Psoas muscle (tissue), 8 donors: ENCODE results near the gene GRK6. TPM values are rescaled to one million over a fixed set of nuclear protein-coding genes. Genes with fewer than 3 reads are reported as not detected.

Source experiments
- ATAC-seq, 4 donors: fragments of 200-7000 bp; cut with Tn5 transposase; one replicate each; pipeline ENCODE4 v1.9.1; 2020; ENCODE audit warnings: moderate library complexity in 3 of 4, mild to moderate bottlenecking in 2 of 4
- DNase-seq, 2 donors: peaks; one replicate each; pipeline ENCODE4 v3.0.0-alpha.2; 2020
- H3K27ac ChIP-seq: fragments of 200-600 bp; one replicate; pipeline ENCODE4 v1.8.0; 2022
- H3K27me3 ChIP-seq, 3 donors: fragments of 200-600 bp in 1 of 3; one replicate each; pipeline versions ENCODE4 v1.6.1 to v1.8.0; 2013 to 2022; ENCODE audit warnings: low read length in 2 of 3, mild to moderate bottlenecking in 2 of 3, moderate library complexity in 1 of 3; ENCODE audit not compliant: insufficient read depth in 3 of 3
- H3K36me3 ChIP-seq, 2 donors: fragments of 200-600 bp in 1 of 2; one replicate each; pipeline versions ENCODE4 v1.6.1 to v1.8.0; 2013 to 2022; ENCODE audit warnings: low read depth in 1 of 2, mild to moderate bottlenecking in 1 of 2, moderate library complexity in 1 of 2; ENCODE audit not compliant: insufficient read depth in 1 of 2
- H3K4me1 ChIP-seq: fragments of 200-600 bp; one replicate; pipeline ENCODE4 v1.8.0; 2022
- H3K4me3 ChIP-seq: fragments of 200-600 bp; one replicate; pipeline ENCODE4 v1.8.0; 2022; ENCODE audit warnings: mild to moderate bottlenecking
- H3K9me3 ChIP-seq: fragments of 200-600 bp; one replicate; pipeline ENCODE4 v1.8.0; 2022
- CTCF ChIP-seq: fragments of 200-600 bp; IDR thresholded peaks from one replicate; pipeline ENCODE4 v1.8.0; 2022; ENCODE audit warnings: antibody characterized with exemption
- WGBS, 3 donors: extraction: QIAGEN DNeasy Blood & Tissue Kit; methylation state at CpG; one replicate each; pipeline versions ENCODE4 v1.1.6 to v1.1.7; 2013; 5-methylcytosine and 5-hydroxymethylcytosine counted together
- intact Hi-C, 2 donors: fragments of 100-400 bp; cut with DNase I; formaldehyde crosslinking; loops; one replicate each; pipeline versions ENCODE4 v1.11.0 to v1.14.2; 2022
- polyA plus RNA-seq, 3 donors: library from polyadenylated mRNA; stranded (reverse); fragments of 200-250 nt; gene quantifications; one replicate each; pipeline ENCODE4 v1.2.3, GENCODE V29; 2013
- total RNA-seq, 4 donors: library from RNA; stranded (reverse); fragmentation: NEBNext Ultra II Directional in 2 of 4; extraction: Animal tissue kit (Norgen Biotek cat#: 25700) in 2 of 4; gene quantifications; one replicate each; pipeline versions ENCODE4 v1.2.1 to v1.2.4, GENCODE V29; 2021 to 2023
- donor health status: healthy with polysubstance abuse.
- donor health status: DM: no; HTN: no; CAD: no; lungs with moderate emphysema.
- donor health status: Bipolar disorder and iron deficiency.
- donor health status: healthy.
- donor health status: DM: yes; HTN: yes; CAD: no.
- donor health status: DM: no; HTN: no; CAD: no.
- donor health status: DM: no; HTN: no; CAD: no.
- donor health status: DM: yes; HTN: yes; CAD: no.

Gene GRK6
- total and polyA plus RNA-seq, 7 donors, result 12.3 to 22.6 (median 15.8) TPM

GRCh38 chr5:177458912-177459350 is 32.5 kb downstream of the GRK6 start:
- Histone ChIP-seq H3K4me1 (peaks cover 15% of the 10 kb centered on the region), H3K27ac (no peak overlapping the region), H3K4me3 (no peak overlapping the region), H3K9me3 (no peaks in the 10 kb centered on the region), H3K27me3 (no peaks in the 10 kb centered on the region), H3K36me3 (peaks cover 0 to 4% of the 10 kb centered on the region in 2 donors)
- DNase-seq (peak in 1 of 2 donors; percentile 53), ATAC-seq (no peak)
- intact Hi-C loops, result loop anchor here in 1 of 2 donors (10.0 kb wide), 1 partner anchor 144 kb away; the partner anchor contains the start of gene MXD3
- WGBS, 3 donors, result 87 to 92% (median 87%) methylated on average over 14 of the region's 14 CpGs
- TF ChIP-seq CTCF, result no peak

DNA sequence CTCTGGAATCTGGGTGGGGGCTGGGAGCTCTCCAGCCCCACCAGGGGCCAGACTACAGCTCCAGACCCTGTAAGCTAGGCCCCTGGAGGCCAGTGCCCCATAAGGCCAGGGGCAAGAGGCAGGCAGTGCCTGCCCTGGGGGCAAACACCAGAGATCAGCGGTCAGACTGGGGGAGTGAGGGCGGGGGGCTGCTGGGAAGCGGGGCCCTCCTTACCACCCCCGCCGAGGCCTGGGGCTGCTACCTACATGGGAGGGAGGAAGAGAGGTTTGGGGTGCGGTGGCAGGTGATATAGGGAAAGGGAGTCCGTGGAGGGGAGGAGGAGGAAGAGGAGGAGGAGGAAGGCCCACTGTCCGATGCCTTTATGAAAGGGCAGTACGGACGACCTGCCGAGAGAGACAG is 32.9 kb downstream of the GRK6 start:
- no peak for ATAC-seq
- Histone ChIP-seq H3K4me3 (no peak overlapping the region), H3K27me3 (no peaks in the 10 kb centered on the region), H3K27ac (no peak overlapping the region), H3K4me1 (peaks cover 11% of the 10 kb centered on the region), H3K9me3 (no peaks in the 10 kb centered on the region), H3K36me3 (peaks cover 0 to 4% of the 10 kb centered on the region in 2 donors)
- intact Hi-C loops, result loop anchor here in 1 of 2 donors (10.0 kb wide), 1 partner anchor 145 kb away; the partner anchor contains the start of gene MXD3
- TF ChIP-seq CTCF, result no peak
- no peak for DNase-seq
- 88 to 94% (median 93%) methylated on average over 11 of the region's 11 CpGs for WGBS, 3 donors

DNA sequence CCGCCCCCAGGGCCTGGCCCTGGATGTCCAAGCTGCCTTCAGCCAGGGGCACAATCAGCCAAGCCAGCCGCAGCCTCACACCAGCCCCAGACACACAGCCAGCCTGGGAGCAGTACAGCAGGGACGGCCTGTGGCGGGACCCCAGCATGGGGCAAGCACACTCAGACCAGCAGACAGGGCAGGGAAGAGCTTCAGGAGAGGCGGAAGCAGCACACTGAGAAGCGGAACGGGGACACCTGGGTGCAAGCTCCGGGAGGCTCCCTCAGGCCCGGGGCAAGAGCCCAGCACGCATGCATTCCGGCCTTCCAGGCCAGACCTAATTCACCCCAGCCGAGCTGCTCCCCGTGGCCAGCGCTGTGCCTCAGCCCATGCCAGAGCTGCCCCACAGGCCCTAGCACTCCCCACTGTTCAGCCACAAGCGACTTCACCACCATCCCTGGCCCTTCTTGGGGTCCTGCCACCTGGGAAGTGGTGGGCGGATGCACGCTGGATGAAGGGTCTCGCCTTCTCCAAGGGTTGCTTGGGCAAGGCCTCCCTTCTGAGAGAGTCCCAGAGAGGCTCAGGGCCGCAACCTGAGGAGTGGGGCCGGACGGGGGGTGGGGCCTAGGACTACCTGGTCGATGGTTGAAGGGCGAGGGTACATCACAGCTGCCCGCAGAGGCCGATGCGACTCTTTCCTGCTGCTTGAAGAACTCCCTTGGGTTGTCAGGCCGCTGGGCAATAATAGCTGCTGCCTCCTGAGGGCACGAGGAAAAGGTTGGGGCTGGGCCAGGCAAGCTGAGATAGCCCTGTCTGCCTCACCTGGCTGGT is 33.5 kb downstream of the GRK6 start:
- Histone ChIP-seq H3K4me1 (peaks cover 11% of the 10 kb centered on the region), H3K9me3 (no peaks in the 10 kb centered on the region), H3K36me3 (peaks cover 0 to 5% of the 10 kb centered on the region in 2 donors), H3K27me3 (no peaks in the 10 kb centered on the region), H3K4me3 (no peak overlapping the region), H3K27ac (no peak overlapping the region)
- no peak for TF ChIP-seq CTCF
- intact Hi-C loops, result loop anchor here in 1 of 2 donors (10.0 kb wide), 1 partner anchor 145 kb away; the partner anchor contains the start of gene MXD3
- ATAC-seq (no peak), DNase-seq (peak in 1 of 2 donors; percentile 55)
- 92 to 96% (median 92%) methylated on average over 24 to 28 of the region's 28 CpGs for WGBS, 3 donors

DNA sequence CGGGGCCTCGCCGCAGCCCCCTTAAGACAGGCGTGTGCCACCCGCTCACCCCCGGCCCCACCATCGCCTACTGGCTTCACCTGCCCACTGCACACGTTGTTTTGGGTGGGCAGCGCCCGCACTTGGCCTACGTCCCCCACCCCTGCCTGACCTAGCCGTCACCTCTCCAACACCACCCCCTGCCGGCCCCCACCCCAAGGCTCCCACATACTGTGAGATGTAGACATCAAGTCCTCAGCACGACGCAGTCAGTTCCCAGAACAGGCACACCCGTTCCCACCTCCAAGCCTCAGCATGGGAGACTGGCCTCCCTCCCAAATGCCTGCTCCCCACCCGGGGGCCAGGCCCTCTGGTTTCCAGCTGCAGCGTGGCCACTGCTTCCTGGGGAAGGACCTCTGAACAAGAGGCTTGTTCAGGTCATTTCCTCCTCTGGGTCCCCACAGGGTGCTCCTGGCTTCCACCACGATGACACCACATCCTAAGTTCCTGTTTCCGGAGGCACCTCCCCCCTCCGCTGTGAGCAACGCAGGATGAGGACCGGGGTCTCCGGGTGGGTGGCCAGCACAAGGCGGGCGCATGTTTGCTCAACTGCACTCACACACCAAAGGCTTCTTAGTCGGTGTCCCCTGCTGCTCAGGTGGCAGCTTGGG is 35.7 kb downstream of the GRK6 start:
- H3K27ac ChIP-seq, result peak overlapping the region; percentile 32
- H3K9me3 ChIP-seq, result no peaks in the 10 kb centered on the region
- WGBS, 3 donors, result 73 to 76% (median 75%) methylated on average over 27 of the region's 27 CpGs
- H3K27me3 ChIP-seq, result no peaks in the 10 kb centered on the region
- H3K4me3 ChIP-seq, result peak overlapping the region; percentile 28
- peak in 2 of 4 donors; percentile 21 to 24 for ATAC-seq
- DNase-seq, result peak in 1 of 2 donors; percentile 74
- intact Hi-C loops, result no loop called here
- H3K36me3 ChIP-seq, result peaks cover 0 to 23% of the 10 kb centered on the region in 2 donors
- no peak for TF ChIP-seq CTCF
- peaks cover 3% of the 10 kb centered on the region for H3K4me1 ChIP-seq
